IPS-NIHi7 (cell line): ENCODE measurements around the gene SMARCA1.

Experiments
- DNase-seq: peaks from one replicate; pipeline ENCODE4 v3.0.0; 2012; ENCODE audit warnings: mixed read lengths; ENCODE audit errors: extremely low spot score

Gene SMARCA1

DNA sequence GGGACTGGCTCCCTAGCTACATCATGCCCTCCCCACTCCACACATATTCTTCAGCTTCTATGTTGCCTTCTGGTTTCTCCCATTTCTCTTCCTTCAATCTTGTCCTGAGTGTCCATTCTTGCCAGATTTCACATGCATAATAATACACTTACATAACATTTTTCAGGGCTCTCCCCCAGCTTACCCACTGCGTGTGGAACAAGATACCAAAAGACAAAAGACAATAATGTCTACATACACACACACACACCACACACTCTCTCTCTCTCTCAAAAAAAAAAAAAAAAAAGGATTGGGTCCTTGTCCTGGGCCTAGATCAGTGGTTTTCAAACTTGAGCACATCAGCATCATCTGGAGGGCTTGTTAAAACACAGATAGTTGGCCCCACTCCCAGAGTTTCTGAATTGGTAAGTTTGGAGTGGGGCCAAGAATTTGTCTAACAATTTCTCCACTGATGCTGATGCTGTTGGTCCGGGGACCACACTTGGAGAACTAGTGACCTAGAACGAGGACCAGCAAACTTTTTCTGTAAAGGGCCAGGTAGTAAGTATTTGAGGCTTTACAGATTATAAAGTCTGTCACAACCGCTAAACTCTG, 6.5 kb upstream of the SMARCA1 start:
- DNase-seq = no peak

DNA sequence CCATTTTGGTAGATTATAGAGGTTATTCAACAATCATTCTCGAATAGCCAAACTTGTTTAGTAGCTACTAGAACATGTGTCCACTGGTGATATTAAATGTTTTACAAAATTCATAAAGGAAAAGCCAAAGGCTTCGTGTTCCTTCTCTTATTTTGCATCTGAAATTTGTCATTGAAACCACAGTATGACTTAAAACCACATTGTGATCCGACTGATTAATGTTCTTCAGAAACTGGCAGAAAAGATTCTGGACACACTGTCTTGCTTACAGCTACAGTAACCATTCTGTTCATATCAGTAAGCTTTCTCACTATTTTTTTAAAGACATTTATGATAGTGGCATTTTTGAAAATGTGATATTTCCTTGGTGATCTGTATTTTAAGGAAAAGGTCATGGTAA, 2.6 kb upstream of the SMARCA1 start:
- DNase-seq = no peak

DNA sequence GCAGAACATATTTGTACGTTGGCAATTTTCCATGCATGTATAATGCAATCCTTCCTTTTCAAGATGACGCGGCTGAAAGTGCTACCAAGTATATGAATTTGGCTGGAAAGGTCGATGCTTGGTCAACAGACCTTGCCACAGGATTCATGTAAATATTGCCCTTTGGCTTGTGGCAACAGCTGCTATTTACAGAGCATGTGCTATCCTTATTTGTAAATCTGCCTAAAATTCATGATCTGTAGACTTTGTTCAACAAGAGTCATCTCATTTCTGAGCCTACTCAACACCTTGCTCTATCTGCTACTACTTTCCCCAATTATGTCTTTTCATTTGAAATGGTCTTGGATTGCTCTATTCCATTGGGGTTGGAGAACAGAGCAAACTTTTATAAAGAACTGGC, 1.9 kb upstream of the SMARCA1 start:
- no peak for DNase-seq

DNA sequence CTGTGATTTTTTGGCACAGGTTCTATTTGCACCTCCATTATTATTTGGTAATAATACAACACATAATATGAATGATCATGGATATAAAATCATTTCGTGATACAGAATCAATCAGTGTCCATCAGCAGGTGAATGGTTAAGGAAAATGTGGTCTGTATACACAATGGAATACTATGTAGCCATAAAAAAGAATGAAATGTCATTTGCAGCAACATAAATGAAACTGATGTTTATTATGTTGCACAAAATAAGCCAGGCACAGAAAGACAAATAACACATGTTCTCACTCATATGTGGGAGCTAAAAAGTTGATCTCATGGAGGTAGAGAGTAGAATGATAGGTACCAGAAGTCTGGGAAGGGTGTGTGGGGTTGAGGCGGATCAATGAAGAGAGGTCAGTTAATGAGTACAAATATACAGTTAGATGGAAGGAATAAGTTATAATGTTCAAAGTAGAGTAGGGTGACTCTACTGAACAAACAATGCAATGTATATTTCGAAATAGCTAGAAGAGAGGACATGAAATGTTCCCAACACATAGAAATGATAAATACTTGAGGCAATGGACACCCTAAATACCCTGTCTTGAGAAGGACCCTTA, 1.1 kb upstream of the SMARCA1 start:
- no peak for DNase-seq

DNA sequence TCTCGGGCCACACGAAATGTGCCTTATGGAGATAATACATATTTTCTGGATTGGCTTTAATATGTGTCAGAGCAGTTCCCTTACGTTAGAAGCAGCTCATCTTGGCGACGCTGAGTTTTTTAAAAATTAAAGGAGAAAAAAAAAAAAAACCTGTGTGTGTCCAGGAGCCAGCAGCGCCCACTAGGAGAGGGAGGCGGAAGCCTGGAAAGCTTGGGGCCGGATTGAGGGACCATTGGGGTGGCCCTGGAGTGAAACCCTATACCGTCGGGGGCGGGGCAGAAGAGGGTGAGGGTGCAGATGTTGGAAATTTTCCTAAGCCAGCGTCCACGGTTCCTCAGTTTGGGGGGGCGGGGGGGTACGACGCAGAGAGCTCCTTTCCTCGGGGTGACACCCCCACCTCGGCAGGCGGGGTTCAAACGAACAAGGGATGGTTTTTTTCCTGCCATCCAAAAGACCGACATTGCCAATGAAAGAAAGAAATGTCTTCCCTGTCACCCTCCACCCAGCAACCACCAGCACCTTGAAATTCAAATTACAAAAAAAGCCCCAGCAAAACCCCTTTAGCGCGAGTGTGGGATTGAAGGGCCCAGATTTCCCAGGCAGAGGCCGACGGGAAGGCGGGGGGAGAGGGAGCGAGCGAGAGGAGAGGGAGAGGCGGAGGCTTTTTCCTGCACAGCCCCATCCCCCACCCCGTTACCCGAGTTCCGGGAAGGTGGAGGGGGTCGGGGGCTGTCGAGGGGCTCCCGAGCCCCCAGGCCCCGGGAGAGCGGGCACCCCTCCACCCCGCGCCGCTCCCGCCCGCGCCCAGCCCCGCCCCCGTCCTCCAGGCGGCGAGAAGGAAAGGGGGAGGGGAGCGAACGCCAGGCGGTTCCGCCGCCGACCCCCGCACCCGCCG, 859 bp downstream of the SMARCA1 start:
- DNase-seq = peak; percentile 81

DNA sequence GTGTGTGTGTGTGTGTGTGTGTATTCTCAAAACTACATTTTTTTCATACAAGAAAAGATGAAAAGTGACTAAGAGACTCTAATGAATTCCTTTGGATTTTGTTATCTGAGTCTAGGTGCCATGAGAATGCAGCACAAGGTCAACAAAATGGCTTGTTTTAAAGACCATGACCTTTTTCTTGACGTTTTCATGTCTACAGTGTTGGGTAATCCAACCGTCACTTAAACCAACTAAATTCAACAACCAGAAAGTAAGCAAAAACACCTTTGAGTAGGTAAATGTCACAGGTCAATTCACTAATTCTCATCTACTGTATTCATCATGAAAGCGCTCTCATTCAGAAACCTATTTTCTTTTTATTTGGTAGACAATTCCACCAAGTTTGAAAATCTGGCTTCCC, 3.1 kb downstream of the SMARCA1 start:
- DNase-seq = no peak

DNA sequence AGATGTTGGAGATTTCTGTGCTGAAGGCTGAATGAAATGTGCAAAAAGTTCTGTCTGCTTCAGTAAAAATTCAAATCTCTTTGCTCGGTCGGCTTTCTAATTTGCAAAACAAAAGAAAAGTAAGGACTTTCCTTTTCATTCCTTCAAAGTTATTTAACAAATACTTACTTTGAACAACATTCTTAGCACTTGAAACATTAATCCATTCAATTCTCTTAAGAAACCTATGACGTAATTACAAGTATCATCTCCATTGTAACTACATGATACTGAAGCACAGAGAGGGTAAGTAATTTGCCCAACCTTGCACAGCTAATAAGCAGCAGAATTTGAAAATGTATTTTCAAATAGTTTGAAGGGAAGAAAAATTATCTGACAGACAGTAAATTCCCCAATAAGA, 6.9 kb downstream of the SMARCA1 start:
- no peak for DNase-seq

DNA sequence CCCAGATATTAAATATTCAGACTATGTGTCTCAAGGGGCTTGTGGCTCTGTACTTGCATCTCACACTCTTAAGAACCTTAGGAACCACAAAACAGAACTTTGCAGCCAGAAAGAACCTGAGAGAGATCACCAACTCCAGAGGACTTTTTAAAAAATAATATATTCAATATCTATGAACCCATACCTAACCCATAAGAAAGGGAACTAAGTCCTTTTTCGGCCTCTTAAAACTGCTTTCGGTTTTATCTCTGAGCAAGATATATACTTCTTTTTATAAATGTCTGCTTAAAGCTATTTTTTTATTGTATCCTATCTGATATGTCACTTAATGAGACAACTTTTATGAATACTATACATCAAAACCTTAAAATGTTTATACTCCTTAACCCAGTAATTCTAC, 10.9 kb downstream of the SMARCA1 start:
- DNase-seq = no peak

DNA sequence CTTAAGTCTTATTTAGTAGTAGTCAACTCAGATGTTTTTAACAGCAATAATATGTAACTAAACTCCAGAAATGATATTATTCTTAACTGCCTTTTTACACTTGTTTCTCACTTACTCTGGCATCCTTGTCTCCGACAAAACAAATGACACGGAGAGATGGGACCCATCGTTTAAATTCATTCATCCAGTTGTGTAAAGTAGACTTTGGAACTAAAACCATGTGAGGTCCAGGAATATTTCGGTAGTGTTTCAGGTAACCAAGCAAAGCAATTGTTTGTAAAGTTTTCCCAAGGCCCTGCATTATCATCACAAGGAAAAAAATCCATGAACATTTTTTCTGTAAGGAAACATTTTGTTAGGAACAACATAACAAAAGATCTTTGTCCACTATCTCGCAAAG, 11.6 kb downstream of the SMARCA1 start:
- no peak for DNase-seq

DNA sequence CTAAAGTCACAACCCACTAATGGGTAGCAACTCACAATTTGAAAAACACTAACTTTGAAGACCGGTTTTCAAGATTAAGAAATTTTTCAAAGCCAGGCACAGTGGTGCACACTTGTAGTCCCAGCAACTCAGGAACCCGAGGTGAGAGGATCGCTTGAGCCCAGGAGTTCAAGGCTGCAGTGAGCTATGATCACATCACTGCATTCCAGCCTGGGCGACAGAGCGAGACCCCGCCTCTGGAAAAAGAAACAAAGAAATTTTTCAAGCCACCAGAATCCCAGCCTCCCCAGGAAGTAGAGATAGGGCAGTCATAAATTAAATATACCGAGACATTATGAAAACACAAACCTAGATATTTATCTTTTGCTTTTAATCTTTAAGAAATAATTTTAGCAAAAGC, 13.0 kb downstream of the SMARCA1 start:
- no peak for DNase-seq

DNA sequence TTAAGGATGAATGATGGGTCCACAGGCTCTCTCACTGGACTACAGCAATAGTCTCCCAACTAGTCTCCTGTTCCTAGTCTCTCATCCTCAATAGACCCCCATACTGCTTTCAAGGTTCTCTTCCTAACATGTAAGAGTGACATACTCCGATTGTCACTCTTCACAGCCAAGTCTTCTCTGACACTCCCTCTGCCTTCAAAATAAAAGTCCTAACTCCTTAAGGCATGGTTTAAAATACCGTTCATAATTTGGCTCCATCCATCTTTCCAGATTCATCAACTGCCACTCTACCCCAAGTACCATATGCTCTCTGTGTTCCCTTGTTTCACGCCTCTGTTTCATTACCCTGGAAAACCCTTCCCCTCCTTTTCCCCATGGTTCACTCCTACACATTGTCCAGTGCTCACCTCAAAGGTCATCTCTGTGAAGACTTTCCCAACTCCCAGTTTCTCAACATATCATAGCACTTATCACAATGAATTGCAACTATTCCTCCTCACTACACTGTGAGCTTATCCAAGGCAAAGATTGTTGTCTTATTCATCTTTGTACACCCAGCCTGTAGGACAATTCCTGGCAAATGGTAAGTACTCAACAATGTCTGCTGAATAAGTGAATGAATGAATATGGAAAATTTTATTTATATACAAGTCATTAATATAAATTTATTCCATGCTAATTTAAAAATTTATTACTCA, 26.0 kb downstream of the SMARCA1 start:
- DNase-seq = no peak

DNA sequence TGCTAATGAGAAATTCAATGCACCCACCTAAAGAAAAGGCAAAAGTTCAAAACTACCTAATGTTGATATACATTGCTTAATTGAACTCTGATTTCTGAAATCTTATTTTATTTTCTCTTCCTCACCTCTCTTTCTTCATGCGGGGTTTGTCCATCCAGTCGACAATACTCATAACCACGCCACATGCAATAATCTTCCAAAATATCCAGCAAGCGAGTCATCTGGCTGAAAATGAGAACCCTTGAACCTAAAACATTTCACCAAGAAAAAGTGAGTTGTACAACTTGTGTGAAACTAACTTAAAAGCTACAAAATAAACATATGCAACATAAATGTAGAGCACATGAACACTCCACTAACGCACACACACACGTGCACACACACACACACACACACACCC, 26.7 kb downstream of the SMARCA1 start:
- DNase-seq = no peak

DNA sequence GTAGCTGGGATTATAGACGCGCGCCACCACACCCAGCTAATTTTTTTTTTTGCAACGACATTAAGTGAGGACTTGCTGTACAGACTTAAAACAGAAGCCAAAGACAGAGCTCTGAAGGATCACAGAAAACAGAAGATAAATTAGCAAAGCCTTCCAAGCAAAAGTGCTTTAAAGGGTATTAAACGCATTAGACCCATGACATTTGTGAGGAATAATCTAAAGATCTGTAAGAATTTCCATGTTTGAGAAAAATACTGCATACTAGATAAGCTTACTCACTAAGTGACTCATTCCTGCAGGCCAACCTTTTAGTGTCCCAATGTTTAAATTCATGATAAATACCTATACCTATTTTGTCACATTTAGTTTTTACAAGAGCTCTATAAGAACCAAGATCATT, 27.4 kb downstream of the SMARCA1 start:
- no peak for DNase-seq

DNA sequence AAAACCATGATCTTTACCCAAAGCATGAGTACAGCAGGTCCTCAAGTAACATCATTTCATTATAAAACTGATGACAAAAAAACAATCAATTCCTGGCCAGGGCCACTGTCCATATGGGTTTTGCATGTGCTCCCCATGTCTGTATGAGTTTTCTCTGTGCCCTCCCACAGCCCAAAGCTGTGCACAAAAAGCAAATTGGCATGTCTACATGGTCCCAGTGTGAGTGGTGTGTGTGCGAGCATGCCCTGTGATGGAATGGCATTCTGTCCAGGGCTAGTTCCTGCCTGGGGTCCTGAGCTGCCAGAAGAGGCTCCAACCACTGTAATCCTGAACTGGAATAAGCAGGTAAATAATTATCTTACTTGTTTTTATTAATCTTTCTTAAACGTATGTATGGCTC, 28.4 kb downstream of the SMARCA1 start:
- no peak for DNase-seq

DNA sequence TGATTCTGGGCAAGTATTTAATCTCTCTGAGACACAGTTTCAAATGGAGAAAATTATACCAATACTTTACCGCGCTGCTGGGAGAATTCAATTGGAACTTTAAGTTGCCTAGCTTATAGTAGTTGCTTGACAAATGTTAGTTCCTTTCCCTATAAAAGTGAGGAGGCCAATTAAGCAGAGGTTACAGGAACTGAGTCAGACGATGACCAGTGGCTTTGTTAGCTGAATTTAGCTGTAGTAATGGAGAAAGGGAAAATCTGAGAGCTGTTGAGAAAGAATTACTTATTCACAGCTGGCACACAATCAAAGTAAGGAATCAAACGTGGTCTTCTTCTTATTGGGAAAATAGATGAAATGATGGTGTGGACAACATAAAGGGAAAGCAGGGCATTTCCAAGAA, 29.6 kb downstream of the SMARCA1 start:
- DNase-seq = no peak

DNA sequence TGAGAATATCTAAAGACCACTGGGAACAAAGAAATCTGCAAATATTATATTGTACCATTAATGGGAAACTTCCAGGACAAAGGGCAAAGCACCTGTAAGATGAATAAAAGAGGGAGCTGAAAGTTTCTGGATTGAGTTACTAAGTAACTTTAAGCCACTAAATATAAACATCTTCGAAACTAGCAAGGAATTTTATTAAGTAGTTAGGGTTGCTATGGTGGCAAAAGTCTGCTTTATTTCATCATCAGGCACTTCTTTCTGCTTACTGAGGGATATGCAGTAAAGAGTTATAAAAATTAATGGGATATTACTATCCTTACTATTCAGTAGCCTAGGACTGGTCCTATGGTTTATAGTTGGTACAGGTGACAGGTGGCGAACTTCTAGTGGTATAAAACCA, 33.0 kb downstream of the SMARCA1 start:
- no peak for DNase-seq

DNA sequence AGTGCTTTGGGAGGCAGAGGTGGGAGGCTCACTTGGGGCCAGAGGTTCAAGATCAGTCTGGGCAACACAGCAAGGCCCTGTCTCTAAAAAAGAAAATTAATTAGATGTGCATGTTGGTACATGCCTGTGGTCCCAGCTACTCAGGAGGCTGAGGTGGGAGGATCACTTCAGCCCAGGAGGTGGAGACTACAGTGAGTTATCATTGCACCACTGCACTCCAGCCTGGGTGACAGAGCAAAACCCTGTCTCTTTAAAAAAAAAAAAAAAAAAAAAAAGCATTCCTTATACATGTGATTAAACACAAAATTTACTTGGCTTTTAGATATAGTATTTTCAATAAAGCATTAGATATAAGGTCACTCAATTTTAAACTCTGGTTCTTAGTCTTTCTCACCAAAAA, 34.9 kb downstream of the SMARCA1 start:
- no peak for DNase-seq

DNA sequence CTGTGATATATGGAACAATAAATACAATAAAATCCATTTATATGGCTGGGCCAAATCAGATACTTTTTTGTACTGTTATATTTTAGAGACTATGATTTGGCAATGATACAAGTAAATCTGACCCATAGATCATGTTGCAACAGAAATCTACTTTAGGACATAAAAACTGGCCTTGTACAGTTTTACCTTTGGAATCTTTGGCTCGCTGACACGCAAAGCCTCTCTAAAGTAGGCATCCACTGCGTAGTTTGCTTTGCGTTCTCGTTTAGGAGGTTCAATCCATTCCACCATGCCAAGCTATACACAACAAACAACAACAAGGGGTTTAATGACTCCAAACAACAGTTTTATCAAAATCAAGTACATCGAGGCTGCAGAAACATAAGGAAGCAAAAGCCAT, 42.4 kb downstream of the SMARCA1 start:
- DNase-seq = no peak

DNA sequence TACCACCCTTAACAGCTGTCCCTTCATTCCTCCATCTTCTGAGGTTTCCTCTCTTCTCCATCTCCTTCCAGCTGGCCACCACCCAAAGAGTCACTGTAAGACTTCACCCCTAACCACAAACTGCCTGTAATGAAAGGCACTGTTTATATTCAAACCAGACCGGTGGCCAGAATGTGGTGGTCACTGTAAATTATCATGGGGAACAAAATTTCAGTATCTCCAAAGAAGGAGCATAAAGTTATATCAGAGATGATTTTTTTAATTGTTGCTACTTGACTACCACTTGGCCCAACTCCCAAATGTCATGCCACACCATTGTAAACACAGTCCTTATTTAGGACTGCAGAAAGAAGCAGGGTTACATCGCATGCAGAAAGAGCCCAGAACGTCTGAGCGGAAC, 44.8 kb downstream of the SMARCA1 start:
- DNase-seq = no peak

DNA sequence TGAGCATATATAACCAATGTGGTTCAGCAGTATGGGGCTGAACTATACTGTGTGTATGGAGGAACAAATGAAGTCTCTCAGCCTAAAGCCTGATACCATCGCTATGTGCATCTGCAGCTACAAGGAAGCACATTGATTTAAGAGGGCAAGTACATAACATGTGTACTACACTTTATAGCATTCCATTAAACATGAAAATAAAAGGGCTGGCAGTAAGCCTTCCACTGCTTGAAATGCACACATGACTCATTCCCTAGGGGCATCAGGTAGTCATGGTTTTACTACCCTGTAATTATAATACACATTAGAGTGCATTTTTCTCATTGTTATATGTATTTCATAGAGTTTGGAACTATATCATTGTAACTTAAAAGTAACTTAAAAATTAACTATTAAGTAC, 51.2 kb downstream of the SMARCA1 start:
- DNase-seq = no peak

DNA sequence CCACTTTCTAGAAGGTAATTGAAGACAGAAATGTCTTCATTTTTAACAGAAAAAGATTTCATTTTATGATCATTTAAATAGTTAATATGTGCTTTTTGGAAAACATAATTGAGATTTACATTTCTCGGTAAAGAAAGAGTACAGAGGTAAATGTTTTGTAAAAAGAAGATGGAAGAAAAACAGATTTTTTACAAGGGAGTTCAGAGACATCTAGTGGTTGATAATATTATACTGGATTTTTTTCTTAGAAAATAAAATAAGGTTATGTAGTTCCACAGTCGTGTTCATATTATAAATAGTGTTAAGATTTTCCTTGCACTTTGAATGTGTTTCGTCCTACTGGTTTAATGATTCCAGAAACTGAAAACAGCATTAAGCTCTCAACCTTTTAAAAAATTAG, 60.6 kb downstream of the SMARCA1 start:
- no peak for DNase-seq

DNA sequence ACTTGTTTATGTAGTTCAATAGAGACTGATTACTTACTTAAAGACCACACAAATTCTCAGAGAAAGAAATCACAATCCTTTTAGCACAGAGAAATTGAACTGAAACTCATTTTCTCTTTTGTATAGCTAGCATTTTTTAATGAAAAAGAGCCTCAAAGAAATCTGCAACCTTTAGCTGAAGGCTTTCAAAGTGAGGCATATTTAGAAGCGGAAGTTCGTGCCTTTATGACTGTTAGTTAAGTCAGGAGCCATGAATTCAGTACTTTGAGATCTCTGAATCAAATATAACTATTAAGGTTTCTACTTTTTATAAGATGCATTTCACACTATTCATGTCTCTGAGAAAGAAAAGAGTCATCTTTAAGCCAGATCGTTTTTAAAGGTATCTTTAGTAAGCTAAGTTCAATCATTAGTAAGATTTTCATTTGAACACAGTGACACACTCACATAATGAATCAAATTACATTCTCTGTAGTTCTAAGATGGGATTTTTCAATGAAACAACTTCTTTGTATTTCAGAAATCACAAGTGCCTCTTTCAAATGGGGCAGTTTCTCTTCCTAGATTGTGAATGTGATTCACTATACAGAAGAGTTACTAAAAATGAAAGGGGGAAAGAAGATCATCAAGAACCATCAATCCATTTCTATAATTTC, 61.4 kb downstream of the SMARCA1 start:
- no peak for DNase-seq
